Activated CD8-positive, alpha-beta memory T cell treated with anti-CD3 and anti-CD28 coated beads for 4 hours (primary cell): ENCODE results near the gene LSM14B.
"Not testable (repeated sequence)": the region's sequence is repeated elsewhere in the genome, so short reads cannot be mapped to it uniquely, and the experiment has no call there.

Experiments used
- DNase-seq, 2 donors: peaks; one replicate each; pipeline ENCODE4 v3.0.0-alpha.2; 2020; ENCODE audit warnings: low read depth in 2 of 2

The LSM14B gene

DNA sequence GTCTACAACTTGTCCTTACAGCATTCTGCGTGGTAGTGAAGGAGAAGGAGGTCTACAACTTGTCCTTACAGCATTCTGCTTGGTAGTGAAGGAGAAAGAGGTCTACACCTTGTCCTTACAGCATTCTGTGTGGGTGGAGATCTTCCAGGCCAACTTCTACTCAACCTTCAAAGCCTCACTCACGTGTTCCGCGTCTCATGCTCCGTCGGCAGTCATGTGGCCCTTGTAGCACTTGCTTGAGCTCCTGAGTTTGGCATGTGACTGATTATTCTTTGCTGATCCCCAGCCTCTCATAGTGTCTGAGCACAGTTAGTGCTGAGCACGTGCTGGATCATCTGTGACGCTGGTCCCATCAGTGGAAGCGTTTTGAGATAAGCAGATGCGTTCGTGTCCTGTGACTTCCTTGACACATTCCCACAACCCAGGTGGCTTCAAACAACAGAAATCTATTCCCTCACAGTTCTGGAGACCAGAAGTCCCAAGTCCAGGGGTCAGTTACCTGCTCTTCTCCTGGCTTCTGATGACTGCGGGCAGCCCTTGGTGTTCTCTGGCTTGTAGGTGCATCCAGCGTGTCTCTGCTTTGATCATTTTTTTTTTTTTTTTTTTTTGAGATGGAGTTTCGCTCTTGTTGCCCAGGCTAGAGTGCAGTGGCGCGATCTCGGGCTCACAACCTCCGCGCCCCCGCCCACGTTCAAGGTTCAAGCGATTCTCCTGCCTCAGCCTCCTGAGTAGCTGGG, 23.9 kb downstream of the LSM14B start:
- no peak for DNase-seq

DNA sequence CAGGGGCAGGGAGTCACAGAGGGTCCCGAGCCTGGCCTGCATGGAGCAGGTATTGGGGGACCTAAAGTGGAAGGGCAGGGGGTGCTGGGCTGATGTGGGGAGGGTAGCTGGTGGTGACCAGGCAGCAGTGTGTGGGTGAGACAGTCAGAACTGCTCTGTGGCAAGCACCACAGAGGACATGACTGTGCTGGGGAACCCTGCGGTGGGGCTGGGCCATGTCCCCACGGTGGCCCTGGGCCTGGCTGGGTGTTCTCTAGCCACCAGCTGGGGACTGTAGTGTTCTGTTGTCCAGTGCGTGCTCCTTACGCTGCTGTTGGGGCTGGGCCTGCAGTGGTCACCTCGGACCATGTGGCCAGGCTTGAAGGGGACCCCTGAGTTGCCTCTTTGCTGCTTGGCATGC, 24.9 kb downstream of the LSM14B start:
- no peak for DNase-seq

DNA sequence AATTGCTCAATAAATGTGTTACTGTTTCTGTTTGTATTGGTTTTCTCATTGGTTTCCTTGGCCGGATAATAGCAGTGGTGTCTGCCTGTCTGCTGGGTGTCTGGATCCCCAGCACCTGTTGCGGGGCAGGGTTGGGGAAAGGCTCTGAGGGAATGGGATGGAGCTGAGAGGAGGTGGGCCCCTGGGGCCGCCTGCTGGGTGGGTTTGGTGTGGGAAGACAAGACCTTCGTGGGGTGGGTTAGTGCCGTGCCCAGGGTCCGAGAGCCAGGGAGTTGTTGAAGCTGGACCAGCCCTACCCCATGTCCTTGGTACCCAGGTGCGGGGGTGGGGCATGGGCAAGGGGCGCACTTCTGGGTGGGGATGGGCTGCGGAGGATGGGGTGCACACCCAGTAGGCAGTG, 25.3 kb downstream of the LSM14B start:
- DNase-seq, result no peak

DNA sequence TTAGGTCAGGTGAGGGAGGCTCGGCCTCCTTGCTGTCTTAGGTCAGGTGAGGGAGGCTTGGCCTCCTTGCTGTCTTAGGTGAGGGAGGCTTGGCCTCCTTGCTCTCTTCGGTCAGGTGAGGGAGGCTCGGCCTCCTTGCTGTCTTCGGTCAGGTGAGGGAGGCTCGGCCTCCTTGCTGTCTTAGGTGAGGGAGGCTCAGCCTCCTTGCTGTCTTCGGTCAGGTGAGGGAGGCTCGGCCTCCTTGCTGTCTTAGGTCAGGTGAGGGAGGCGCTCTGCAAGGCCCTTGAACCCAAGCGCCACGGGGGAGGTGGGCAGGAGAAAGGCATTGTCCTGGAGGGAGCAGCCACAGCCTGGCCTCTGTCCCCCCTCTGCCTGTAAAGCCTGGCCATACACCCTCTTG, 26.1 kb downstream of the LSM14B start:
- not testable (repeated sequence) for DNase-seq

DNA sequence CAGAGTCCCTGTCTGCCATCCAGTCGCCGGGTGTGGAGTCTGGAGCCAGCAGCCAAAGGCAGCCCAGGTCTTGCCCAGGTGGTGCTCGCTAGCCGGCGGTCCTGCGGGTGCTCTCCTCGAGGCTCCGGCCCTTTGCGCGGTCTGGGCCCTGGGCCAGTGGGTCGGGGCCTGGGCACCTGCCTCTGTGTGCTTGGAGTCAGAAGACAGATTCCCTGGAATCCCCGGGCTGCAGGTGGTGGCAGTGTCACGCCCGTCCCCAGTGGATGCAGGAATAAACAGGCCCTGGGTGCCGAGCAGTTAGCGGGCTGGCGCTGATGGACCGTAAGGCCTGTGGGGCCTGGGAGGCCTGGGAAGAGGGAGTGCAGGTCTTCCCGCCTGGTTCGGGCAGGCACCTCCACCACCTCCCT, 26.6 kb downstream of the LSM14B start:
- no peak for DNase-seq

DNA sequence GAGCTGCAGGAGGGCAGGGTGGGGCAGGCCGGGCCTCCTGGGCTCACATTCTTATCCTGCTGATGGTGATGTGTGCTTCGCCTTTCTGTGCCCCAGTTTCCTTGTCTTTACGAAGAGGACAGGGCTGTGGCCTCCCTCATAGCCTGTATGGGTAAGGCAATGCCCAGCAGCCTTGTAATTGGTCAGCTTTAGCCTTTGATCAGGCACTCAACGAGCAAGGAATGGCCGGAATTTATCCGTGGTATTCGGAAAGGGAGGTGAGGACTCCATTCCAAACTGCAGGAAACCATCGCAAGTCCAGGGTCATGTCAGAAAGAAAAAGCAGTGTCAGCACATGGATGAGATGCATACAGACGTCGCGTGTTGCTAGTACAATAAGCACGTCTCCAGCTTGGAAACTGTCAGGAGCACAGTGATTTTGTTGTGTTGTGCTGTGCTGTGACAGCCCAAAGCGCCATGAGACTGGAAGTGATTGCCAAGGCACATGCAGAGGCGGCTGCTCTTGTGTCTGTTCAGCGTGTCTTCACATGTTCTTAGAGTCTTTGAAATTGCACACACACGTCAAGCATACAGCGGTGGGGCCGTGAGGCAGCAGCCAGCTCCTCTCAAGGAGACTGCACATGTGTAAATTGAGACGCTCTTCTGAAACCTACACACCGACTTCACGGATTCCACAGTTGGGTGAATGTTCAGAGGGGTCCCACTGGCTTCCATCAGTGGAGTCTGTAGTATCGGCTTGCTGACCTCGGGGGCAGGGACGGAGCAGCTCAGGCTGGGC, 27.4 kb downstream of the LSM14B start:
- no peak for DNase-seq

DNA sequence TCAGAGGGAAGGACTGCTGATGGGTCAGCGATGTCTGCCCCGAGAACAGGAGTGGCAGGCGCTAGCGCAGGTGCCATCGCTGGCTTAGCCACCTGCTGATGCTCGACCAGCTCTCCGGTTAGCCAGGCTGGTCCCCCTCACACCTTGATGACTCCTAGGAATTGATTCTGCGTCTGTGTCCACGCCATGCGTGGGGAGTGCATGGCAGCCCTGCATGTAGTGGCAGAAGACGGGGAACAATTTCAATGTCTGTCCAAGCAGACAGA, 28.0 kb downstream of the LSM14B start:
- no peak for DNase-seq

DNA sequence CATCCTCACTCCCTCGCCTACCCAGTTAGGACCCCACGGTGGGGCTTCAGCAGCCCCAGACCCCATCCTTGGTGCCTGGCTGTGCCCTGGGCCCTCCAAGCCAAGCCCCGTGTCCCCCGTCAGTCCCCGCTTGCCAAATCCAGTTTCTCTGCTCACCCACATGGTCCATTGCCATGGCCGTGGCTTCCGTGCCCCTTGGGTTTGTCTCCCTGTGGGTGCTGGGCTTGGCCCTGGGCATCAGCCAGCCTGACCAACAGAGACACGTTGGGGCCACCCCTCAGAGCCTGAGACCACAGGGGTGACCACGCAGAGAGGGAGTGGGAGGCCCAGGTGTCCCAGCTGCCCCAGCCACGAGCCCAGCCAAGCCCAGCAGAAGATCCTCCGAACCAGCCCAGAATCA, 28.9 kb downstream of the LSM14B start:
- no peak for DNase-seq

DNA sequence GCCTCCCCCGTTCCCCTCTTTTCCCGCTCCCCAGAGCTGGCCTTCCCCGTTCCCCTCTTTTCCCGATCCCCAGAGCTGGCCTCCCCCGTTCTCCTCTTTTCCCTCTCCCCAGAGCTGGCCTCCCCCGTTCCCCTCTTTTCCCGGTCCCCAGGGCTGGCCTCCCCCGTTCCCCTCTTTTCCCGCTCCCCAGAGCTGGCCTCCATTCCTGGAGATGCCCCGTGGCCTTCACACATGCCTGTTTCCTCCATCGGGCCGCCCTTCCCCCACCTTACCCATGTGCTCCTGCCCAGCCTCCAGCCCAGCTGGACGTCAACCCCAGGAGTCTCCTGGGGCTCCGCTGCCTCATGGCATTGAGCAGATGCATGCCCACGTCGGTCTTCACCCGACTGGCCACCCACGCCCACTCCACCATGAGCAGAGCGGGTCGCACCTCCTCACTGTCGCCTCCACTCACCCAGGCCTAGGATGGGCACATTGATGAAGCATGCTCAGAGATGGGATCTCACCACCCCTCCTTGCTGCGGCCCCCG, 29.6 kb downstream of the LSM14B start:
- DNase-seq, result no peak

DNA sequence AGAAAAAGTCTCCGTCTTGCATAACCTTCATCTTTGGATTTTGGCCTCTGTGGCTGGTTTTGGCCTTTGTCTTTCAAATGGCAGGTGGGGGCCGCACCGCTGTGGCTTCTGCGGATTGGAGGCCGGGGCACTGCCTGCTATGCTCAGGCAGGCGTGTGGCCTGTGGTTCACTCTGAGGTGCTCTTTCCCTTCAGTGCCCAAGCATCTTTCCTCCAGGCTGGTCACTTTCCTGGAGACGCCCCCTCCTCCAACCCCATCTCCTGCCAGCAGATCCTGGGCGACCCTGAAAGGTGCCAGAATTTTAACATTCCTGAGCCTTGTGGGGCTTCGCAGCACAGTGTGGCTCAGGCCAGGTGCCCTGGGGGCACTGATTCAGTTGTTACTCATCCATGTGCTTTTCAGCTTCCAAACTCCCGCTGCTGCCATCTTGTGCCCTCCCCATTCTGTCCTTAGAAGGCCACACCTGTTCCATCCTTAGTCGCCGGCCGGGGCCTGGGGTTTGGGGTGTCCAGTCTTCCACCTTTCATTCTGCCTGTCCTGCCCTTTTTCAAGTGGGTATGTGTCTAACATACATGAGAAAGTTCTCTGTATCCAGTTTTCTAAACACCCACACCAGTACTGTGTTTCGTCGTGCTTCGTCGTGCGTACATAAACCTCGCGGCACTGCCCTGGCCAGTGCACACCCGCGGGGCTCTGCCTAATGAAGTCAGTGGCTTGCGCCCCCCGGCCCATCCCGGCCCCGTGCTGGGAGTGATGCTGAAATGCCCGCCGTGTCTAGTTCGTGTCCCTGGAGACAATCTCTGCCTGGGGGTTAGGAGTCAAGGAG, 33.4 kb downstream of the LSM14B start:
- no peak for DNase-seq

DNA sequence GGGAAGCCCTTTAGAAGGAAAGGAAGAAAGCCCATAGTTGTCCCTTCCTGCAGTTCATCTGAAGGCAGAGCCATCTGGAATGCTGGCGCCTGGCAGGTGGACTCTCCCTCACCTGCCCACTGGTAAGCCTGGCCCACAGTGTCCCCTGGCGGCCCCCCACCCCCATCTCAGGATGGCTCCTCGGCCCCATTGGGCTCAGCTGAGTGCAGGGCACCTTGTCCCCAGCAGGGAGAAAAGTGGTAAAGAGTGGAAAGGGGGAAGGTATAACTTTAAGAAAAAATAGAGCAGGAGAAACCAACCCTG, 33.9 kb downstream of the LSM14B start:
- DNase-seq, result no peak

DNA sequence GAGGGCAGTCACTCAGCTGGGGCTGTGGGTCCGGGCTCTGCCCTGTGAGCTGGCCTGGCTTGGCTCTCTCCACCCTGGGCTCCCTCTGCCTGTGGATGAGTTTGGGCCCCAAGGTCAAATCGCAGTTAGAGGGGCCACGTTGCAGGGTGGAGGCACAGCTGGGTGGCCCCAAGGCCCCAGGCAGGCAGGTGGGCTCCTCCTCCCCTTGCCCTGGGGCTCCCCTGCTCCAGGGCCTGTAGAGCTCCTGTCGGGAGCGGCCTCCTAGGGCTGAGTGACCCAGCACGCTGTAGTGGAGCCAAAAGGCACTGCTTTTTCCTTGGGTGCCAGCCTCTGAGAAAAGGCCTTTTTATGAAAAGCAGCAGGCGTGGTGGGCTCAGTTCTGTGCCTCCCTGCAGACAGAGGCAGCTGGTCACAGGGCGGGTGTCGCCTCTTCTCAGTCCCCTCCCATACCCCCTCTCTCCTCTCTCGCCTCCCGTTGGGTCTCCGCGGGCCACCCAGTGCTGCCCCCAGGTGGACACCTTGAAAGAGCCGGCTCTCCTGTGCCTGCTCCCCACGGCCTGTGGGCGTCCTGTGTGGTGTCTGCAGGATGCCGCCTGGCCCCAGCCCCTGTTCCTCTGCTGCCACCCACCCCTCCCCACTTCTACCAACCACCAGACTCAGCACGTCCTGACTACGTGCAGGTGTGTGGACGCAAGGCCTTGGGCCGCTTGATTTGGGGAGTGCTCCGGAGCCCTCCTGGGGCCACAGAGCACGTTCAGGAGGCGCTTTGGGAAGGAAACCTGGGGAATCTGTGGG, 34.5 kb downstream of the LSM14B start:
- peak; percentile 30 to 56 for DNase-seq

DNA sequence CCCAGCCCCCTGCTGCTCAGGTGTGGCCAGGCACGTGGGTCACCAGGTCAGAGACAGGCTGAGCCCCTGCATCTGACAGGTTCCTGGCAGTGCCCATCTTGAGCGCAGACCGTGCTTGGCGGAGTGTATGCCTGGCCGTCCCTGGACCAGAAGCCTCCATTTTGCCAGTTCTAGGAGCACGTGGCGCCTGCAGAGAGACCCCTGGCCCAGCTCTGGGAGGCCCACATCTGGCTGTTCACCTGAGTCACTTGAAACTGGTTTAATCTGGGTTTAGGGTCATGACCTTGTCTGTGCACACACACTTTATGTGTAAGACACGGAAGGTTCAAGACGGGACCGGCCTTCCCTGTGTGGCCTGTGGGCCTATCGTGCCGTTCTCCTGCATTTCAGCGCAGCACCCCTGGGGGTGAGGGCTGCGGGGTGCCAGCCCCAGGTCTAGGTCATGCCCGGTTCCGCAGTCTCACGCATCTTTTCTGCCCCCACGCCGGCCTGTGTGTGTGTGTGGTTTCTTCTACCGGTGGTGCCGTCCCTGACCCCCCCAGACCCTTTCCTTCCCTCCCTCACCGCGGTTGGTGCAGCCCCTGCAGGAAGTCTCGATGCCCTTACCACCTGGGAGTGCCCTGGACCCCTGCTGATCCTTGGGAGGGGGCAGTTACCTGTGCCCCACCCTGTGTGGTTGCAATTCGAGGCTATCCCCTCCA, 35.3 kb downstream of the LSM14B start:
- DNase-seq, result no peak

DNA sequence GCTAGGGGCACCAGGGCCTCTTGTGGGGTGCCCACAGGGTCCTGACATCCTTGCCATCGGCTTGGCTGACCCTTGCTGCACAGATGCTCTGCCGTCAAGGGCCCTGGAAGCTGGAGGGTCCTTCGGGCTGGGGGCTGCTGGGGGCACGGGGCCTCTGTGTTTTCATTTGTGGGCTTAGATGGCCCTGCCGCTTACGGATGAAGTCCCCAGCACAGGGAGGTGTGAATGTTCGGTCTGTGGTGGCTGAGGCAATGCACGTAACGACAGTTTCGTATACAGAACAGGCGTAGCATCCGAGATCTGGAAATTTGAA, 35.8 kb downstream of the LSM14B start:
- no peak for DNase-seq

DNA sequence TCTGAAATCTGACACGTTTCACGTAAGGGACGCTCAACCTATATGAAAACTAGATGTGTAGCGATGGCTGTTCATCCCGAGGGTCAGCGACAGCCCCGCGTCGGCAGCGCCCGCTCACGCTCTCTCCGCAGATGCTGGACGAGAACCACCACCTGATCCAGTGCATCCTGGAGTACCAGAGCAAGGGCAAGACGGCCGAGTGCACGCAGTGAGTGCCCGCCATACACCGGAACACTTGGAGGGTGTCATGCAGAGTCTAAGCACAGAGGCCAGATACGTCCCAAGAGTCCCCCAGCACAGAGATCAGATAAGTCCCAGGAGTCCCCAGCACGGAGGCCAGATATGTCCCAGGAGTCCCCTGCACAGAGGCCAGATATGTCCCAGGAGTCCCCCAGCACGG, 36.3 kb downstream of the LSM14B start:
- no peak for DNase-seq

DNA sequence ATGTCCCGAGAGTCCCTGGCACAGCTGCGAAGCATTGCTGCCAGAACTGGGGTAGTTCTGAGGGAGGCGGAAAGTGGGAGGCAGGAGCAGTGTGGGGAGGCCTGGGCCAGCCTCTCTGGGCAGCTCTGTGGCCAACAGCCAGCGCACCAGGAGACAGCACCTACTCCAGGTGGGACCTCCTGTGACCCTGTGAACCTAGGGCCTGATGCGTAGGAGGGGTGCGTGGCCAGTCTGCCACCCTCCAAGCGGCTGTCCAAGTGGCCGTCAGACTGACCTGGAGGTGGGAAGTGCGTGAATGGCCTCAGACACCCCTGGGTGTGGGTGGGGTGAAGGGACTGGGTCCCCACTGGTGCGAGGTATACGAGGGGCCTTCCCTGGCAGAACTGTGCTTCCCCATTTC, 36.8 kb downstream of the LSM14B start:
- DNase-seq, result no peak

DNA sequence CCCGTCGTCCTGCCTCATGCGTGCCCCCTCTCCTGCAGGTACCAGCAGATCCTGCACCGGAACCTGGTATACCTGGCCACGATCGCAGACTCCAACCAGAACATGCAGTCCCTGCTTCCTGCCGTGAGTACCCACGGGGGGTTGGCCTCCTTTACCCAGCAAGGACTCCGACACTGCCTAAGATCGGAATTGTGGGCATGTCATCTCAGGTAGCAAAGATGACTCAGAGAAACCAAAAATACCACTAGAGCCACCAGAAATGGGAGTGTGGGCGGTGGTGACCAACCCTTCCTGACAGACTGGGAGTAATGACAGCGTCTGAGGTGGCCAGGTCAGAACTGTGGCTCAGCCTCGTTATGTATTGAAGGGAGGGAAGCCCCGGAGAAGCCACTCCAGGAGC, 37.6 kb downstream of the LSM14B start:
- peak in 1 of 2 donors; percentile 23 for DNase-seq

DNA sequence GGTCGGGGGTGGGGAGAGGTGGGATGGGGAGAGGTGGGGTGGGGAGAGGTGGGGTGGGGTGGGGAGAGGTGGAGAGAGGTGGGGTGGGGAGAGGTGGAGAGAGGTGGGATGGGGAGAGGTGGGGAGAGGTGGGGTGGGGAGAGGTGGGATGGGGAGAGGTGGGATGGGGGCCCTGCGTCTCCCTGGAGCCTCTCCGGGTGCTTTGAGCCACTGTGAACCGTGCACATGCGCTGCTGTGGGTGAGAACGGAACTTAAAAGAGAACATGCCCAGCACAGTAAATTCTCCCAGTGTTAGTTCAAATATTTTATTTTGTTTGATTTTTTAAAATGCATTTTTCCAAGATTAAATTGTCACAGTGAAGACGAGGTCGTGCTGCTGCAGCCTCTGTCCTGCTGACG, 38.0 kb downstream of the LSM14B start:
- DNase-seq, result no peak

DNA sequence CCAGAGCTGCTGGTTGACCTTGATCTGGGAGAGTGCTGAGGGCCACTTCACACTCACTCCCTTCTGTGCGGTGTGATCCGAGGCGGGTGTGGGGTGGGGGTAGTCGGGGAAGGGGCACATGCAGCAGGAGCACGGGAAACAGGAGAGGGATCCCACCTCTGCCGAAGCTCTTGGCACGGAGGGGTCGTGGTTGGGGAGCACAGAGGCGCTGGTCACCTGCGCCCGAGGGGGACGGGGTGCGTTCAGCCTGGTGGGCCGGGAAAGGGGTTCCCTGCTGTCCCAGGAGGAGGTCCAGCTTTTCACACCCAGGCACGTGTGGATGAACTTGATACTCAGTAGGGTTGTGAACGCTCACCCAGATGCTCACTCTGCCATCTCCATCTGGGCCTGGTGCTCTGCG, 38.6 kb downstream of the LSM14B start:
- no peak for DNase-seq

DNA sequence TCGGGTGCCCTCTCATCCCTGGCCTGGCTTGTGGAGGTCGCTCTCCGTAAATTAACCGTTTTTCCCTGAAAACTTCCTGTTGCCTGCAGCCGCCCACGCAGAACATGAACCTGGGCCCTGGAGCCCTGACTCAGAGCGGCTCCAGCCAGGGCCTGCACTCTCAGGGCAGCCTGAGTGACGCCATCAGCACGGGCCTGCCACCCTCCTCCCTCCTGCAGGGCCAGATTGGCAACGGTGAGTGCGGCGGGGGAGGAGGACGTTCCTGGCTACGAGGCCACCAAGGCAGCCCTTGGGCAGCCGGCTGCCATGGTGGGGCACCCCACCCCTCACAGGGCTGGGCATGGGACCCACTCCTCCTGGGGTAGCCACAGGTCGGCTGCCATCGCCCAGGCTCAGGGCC, 39.1 kb downstream of the LSM14B start:
- no peak for DNase-seq

DNA sequence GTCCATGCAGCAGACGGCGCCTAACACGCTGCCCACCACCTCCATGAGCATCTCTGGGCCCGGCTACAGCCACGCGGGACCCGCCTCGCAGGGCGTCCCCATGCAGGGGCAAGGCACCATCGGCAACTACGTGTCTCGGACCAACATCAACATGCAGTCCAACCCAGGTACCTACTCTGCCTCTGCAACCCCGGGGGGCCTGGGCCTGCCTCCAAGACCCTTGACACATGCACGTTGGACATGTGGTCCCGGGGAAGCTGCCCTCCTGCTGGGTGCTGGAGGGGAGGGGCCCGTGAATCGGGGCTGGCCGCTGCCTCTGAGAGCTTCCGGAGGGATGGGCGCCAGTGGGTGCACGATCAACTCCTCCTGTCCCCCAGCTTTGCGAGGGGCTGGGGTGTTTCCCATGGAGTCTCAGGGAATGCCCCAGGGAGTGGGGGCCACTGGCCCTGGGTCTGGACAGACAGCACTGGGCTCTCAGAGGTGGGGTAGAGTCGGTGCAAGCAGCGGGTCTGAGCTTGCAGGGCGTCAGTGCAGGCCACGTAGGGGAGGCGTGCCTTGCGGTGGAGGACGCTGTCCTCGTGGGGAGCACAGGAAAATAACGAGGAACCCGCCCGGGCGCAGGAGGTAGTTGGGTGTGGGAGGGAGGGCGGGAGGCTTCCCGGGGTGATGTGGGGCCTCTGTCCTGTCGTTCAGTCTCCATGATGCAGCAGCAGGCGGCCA, 40.6 kb downstream of the LSM14B start:
- DNase-seq, result no peak
